GM12873 (cell line): ENCODE data around the gene PLEKHM2.
A peak's percentile ranks its signal among the peaks of the same experiment; 100 is the strongest.

ENCODE experiments used
- TF ChIP-seq, protein P1 (sequence below): IDR thresholded peaks from 2 replicates; pipeline ENCODE4 v1.5.1; 2012; ENCODE audit warnings: low read depth, mild to moderate bottlenecking, moderate library complexity, low read length, control low read depth; ENCODE audit not compliant: insufficient read depth; ENCODE audit errors: missing control alignments

PLEKHM2 gene

DNA sequence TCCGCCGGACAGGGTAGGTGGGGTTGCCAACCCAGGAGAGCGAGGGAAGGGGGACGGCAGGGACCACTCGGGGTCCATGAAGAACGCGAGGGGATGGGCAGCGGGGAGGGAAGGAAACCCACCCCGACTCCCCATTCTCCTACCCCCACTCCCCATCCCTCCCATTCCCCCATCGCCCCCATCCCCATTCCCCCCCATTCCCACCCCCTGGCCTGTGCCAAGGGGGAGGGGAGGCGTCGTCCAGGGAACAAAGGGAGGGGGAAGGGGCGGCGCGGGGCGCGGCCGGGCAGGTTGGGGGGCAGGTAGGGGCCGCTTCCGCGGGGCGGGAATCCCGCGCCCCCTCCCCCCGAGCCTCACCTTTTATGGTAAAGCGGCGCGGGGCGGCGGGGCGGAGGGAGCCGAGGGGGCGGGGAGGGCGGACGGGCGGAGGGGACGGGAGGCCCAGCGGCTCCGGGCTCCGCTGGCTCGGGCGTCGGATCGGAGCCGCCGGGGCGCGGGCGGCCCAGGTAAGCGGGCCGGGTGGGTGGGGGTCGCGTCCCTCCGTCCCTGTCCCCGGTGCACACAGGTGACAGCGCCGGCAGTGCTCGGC lies 74.3 kb downstream of the PLEKHM2 start, which contains the start of gene FBLIM1:
FBLIM1 (plus strand) TSS at position 453 of the 589 bp plus-strand sequence. CDS start 6,189 bp downstream, outside the sequence.
- TF ChIP-seq, protein P1, sequence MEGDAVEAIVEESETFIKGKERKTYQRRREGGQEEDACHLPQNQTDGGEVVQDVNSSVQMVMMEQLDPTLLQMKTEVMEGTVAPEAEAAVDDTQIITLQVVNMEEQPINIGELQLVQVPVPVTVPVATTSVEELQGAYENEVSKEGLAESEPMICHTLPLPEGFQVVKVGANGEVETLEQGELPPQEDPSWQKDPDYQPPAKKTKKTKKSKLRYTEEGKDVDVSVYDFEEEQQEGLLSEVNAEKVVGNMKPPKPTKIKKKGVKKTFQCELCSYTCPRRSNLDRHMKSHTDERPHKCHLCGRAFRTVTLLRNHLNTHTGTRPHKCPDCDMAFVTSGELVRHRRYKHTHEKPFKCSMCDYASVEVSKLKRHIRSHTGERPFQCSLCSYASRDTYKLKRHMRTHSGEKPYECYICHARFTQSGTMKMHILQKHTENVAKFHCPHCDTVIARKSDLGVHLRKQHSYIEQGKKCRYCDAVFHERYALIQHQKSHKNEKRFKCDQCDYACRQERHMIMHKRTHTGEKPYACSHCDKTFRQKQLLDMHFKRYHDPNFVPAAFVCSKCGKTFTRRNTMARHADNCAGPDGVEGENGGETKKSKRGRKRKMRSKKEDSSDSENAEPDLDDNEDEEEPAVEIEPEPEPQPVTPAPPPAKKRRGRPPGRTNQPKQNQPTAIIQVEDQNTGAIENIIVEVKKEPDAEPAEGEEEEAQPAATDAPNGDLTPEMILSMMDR = no peak

DNA sequence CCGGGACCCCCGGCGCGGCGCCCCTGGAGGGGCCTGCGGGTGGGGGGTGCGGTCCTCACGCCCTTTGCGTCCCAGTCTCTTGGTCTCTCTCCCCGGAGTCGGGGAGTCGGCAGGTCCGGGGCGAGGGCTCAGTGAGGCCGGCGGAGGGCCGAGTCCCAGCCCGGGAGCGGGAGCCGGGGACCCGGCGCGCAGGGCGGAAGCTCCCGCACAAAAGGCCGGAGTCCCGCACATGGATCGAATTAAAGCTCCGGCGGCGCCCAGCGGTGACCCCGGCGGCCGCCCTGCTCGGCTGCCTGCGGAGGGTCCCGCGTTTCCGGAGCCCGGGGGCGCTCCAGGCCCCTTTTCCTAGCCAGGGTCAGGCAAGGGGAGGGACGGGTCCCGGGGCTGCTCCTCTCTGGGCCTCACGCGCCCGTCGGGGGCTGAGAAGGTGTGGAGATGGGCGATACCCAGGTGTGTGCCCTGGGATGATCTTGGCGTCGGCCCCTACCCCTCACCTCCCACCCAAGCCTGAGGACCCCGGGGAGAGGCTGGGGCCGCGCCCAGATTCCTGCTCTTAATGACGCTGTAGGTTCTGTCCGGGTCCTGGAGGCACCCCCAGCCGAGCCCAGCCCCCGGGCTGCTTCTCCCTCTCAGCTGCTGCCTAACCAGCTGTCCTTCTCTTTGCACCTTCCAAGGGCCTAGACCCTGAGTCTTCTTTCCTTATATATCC lies 75.0 kb downstream of the PLEKHM2 start:
- TF ChIP-seq, protein P1 = no peak

DNA sequence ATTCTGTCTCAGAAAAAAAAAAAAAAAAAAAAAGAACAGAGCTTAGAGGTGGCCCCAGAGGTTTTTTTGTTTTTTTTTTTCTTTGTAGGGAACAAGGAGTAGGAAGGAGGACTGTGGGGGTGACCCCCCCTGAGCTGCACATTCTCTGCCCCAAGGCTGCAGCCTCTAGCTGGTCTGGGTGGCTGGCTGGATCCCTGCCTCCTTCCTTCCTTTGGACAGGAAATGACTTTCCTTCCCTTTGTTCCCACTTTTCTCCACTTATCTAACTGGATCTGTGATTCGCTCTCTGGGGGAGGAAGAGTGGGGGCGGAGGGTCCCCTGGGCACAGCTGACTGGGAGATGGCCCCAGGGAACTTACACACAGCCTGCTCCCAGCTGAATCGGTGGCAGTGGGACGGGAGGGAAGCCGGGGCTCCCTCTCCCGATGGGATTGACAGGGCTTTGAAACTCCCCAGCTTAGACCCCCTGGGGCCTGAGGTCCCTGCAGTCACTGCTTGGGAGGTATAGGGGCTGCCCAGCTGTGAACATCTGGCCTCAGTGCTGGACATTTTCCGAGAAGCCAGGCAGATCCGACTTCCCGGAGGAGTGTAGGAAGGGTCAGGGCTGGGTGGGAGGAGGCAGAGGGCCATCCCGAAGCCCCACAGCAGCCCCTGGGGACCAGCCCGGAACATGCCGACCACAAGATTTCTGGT lies 76.5 kb downstream of the PLEKHM2 start:
- TF ChIP-seq, protein P1 = no peak

DNA sequence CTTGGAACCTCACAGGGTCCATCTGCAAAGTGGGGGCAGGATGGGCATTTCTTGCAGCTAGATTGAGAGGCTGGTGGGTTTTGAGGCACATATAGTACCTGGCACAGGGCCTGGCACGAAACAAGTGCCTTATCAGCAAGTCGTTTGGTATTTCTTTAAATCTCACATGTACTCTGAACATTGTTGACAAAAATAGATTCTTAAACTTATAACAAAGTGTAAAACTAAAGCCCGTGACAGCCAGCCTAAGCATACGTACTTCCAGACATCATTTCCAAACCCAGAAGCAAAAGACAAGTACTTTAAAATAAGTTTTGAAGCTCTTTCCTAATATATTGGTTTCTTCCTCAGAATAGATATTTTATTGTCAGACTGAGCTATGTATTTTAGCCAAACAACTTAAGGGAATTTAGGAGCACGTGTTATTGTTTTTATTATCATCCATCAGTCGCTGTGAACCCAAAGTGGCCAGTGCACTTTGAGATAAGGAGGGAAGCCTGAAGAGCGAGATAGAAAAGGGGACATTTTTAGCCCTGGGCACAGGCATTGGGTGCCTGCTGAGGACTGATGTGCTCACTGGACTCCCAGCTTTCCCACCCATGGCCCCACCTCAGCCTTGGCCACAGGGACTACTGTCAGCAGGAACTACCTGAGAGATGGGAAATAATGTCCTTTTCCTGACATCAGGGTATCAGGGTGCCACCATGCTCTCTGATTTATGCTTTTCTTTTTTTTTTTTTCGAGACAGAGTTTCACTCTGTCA lies 77.4 kb downstream of the PLEKHM2 start:
- TF ChIP-seq, protein P1 = no peak

DNA sequence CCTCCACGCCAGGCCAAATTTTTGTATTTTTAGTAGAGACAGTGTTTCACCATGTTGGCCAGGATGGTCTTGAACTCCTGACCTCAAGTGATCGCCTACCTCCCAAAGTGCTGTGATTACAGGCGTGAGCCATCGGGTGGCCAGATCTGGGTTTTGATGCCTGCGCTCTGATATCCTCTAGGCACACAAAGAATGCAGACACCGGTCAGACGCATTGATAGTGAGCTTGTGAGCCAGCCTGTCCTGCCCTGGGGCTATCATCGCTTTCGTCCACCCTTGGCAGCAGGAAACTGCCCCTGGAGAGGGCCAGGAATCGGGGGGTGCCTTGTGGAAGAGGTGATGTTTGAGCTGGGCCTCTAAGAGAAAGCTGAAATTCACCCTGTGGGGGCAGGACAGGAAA lies 78.4 kb downstream of the PLEKHM2 start:
- TF ChIP-seq, protein P1 = peak; percentile 2

DNA sequence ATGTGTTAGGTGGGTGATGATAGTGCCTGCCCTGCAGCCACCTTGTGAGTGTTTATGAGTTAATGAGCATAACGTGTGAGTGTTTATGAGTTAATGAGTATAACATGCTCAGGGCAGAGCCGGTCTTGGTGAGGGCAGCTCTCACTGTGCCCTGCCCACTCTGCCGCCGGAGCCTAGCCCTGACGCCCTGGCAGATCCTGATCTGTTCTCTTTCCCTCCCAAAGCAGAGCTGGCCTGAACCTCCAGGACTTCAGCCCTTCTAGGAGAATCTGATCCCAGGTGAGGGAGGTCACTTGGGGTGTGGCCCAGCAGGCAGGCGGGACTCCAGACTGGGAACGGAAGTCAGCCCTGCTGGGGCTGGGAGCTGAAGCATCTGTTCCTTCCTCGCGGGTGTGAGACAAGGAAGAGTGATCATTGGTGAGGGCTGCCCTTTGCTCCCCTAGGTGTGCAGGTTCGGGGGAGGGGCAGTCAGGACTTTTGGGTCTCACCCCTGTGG lies 80.2 kb downstream of the PLEKHM2 start:
- TF ChIP-seq, protein P1 = no peak
